Hepatocyte (in vitro differentiated cells): ENCODE results near the gene MTNR1B. TPM values are rescaled to one million over a fixed set of nuclear protein-coding genes. Genes with fewer than 3 reads are reported as not detected.

ENCODE experiments used
- DNase-seq: peaks from one replicate; pipeline ENCODE4 v3.0.0-alpha.2; 2016; ENCODE audit warnings: low spot score
- H2AFZ ChIP-seq: fragments of 200-600 bp; sonication (generic); 2 replicates; pipeline ENCODE4 v1.6.0; 2016; ENCODE audit warnings: antibody characterized with exemption, mild to moderate bottlenecking
- H3K27ac ChIP-seq: fragments of 200-600 bp; sonication (generic); 2 replicates; pipeline ENCODE4 v1.5.1; 2016; ENCODE audit warnings: mild to moderate bottlenecking
- H3K27me3 ChIP-seq: fragments of 200-600 bp; sonication (generic); 2 replicates; pipeline ENCODE4 v1.6.1; 2016
- H3K36me3 ChIP-seq: fragments of 200-600 bp; sonication (generic); replicated peaks from 2 replicates; pipeline ENCODE4 v1.5.1; 2016; ENCODE audit warnings: low read depth; ENCODE audit not compliant: insufficient read depth
- H3K4me1 ChIP-seq: fragments of 200-600 bp; sonication (generic); 2 replicates; pipeline ENCODE4 v1.5.1; 2016; ENCODE audit warnings: mild to moderate bottlenecking, moderate library complexity; ENCODE audit not compliant: insufficient read depth
- H3K4me2 ChIP-seq: fragments of 200-600 bp; sonication (generic); 2 replicates; pipeline ENCODE4 v1.6.0; 2016
- H3K4me3 ChIP-seq: fragments of 200-600 bp; sonication (generic); 2 replicates; pipeline ENCODE4 v1.5.1; 2016; ENCODE audit warnings: mild to moderate bottlenecking
- H3K79me2 ChIP-seq: fragments of 200-600 bp; sonication (generic); 2 replicates; pipeline ENCODE4 v1.6.0; 2017; ENCODE audit warnings: mild to moderate bottlenecking
- H3K9me2 ChIP-seq: fragments of 200-600 bp; sonication (generic); replicated peaks from 2 replicates; pipeline ENCODE4 v1.6.0; 2017; ENCODE audit warnings: mild to moderate bottlenecking; ENCODE audit not compliant: insufficient read depth
- H3K9me3 ChIP-seq: fragments of 200-600 bp; sonication (generic); 2 replicates; pipeline ENCODE4 v1.5.1; 2016; ENCODE audit warnings: low read depth, mild to moderate bottlenecking
- H4K20me1 ChIP-seq: fragments of 200-600 bp; sonication (generic); 2 replicates; pipeline ENCODE4 v1.6.0; 2016; ENCODE audit warnings: mild to moderate bottlenecking; ENCODE audit not compliant: insufficient read depth, poor library complexity, severe bottlenecking
- CTCF ChIP-seq: fragments of 200-600 bp; sonication (generic); IDR thresholded peaks from 2 replicates; pipeline ENCODE4 v1.5.1; 2016; ENCODE audit warnings: antibody characterized with exemption, mild to moderate bottlenecking; ENCODE audit not compliant: poor library complexity
- EZH2 ChIP-seq: fragments of 200-600 bp; sonication (generic); IDR thresholded peaks from 2 replicates; pipeline ENCODE4 v1.6.1; 2016; ENCODE audit warnings: antibody characterized with exemption, mild to moderate bottlenecking, borderline replicate concordance
- EZH2phosphoT487 ChIP-seq: fragments of 200-600 bp; sonication (generic); IDR thresholded peaks from one replicate; pipeline ENCODE4 v1.6.1; 2018; ENCODE audit warnings: antibody characterized with exemption, mild to moderate bottlenecking, low read depth, moderate library complexity; ENCODE audit not compliant: unreplicated experiment, severe bottlenecking
- WGBS: methylation state at CpG from one replicate; pipeline ENCODE4 v1.1.6; 2016; ENCODE audit warnings: low lambda C conversion rate; ENCODE audit errors: missing lambda C conversion rate; 5-methylcytosine and 5-hydroxymethylcytosine counted together
- polyA plus RNA-seq: library from polyadenylated mRNA; unstranded; fragments of >200 nt; fragmentation: Nextera tagmentation; extraction: Ambion mirVana; gene quantifications from 2 replicates; pipeline ENCODE4 v1.2.1, GENCODE V29; 2016
- total RNA-seq: library from RNA; depleted of rRNA; stranded (reverse); fragments of >200 nt; gene quantifications from 2 replicates; pipeline ENCODE4 v1.2.3, GENCODE V29; 2014

MTNR1B gene
- total and polyA plus RNA-seq, 2 experiments from 2014 or later = 0.30 to 0.40 TPM

- no peaks in the 10 kb centered on the region for H4K20me1 ChIP-seq
- H3K79me2 ChIP-seq = no peaks in the 10 kb centered on the region
- no peak overlapping the region for H3K27ac ChIP-seq
- H3K4me2 ChIP-seq = no peak overlapping the region
- no peaks in the 10 kb centered on the region for H3K9me3 ChIP-seq
- no peak for DNase-seq
- WGBS = 85% methylated on average over 1 of the region's 1 CpG
- no peak for TF ChIP-seq EZH2
- H3K27me3 ChIP-seq = no peaks in the 10 kb centered on the region
- no peaks in the 10 kb centered on the region for H3K4me1 ChIP-seq
- no peaks in the 10 kb centered on the region for H3K9me2 ChIP-seq
- H3K4me3 ChIP-seq = no peak overlapping the region
- no peak overlapping the region for H2AFZ ChIP-seq
- no peaks in the 10 kb centered on the region for H3K36me3 ChIP-seq
Measured at GRCh38 chr11:93013646-93014045, 44.2 kb downstream of the MTNR1B start.

GRCh38 chr11:93016595-93016994, 47.1 kb downstream of the MTNR1B start:
- Histone ChIP-seq H3K36me3 (no peaks in the 10 kb centered on the region), H3K27me3 (no peaks in the 10 kb centered on the region), H3K27ac (no peak overlapping the region), H4K20me1 (no peaks in the 10 kb centered on the region), H3K4me2 (no peak overlapping the region), H2AFZ (no peak overlapping the region), H3K9me3 (no peaks in the 10 kb centered on the region), H3K4me3 (no peak overlapping the region), H3K9me2 (no peaks in the 10 kb centered on the region), H3K79me2 (no peaks in the 10 kb centered on the region), H3K4me1 (no peaks in the 10 kb centered on the region)
- 97% methylated on average over 1 of the region's 1 CpG for WGBS
- TF ChIP-seq EZH2phosphoT487 = no peak
- no peak for DNase-seq

GRCh38 chr11:93017821-93018690, 48.6 kb downstream of the MTNR1B start:
- Histone ChIP-seq H3K27me3 (no peaks in the 10 kb centered on the region), H3K36me3 (no peaks in the 10 kb centered on the region), H3K9me3 (no peaks in the 10 kb centered on the region), H3K4me1 (no peaks in the 10 kb centered on the region), H3K4me3 (no peak overlapping the region), H4K20me1 (no peaks in the 10 kb centered on the region), H3K79me2 (no peaks in the 10 kb centered on the region), H3K9me2 (no peaks in the 10 kb centered on the region), H2AFZ (no peak overlapping the region), H3K27ac (no peak overlapping the region), H3K4me2 (no peak overlapping the region)
- no peak for TF ChIP-seq EZH2
- TF ChIP-seq EZH2phosphoT487 = no peak
- no peak for TF ChIP-seq CTCF
- 91% methylated on average over 9 of the region's 9 CpGs for WGBS
- DNase-seq = no peak

GRCh38 chr11:93020248-93021046, 51.0 kb downstream of the MTNR1B start:
- no peak overlapping the region for H2AFZ ChIP-seq
- H3K4me2 ChIP-seq = peak overlapping the region; percentile 44
- H3K79me2 ChIP-seq = no peaks in the 10 kb centered on the region
- no peaks in the 10 kb centered on the region for H3K9me2 ChIP-seq
- H3K4me1 ChIP-seq = no peaks in the 10 kb centered on the region
- WGBS = 58% methylated on average over 5 of the region's 5 CpGs
- H3K9me3 ChIP-seq = no peaks in the 10 kb centered on the region
- TF ChIP-seq EZH2phosphoT487 = no peak
- no peak for TF ChIP-seq EZH2
- no peak for TF ChIP-seq CTCF
- H3K4me3 ChIP-seq = no peak overlapping the region
- DNase-seq = no peak
- H3K27ac ChIP-seq = no peak overlapping the region
- no peaks in the 10 kb centered on the region for H4K20me1 ChIP-seq
- no peaks in the 10 kb centered on the region for H3K27me3 ChIP-seq
- H3K36me3 ChIP-seq = no peaks in the 10 kb centered on the region
